H9 (cell line): ENCODE results near the gene GABPB2. TPM values are rescaled to one million over a fixed set of nuclear protein-coding genes. Genes with fewer than 3 reads are reported as not detected.

ENCODE experiments used
- DNase-seq: peaks from one replicate; pipeline ENCODE4 v3.0.0-alpha.2; 2017
- H2AFZ ChIP-seq: one replicate; pipeline ENCODE4 v1.6.1; 2013; ENCODE audit warnings: mild to moderate bottlenecking, low read length, control low read depth, moderate library complexity
- H2AK5ac ChIP-seq: 2 replicates; pipeline ENCODE4 v1.6.1; 2013; ENCODE audit warnings: low read length, control low read depth, mixed read lengths; ENCODE audit not compliant: insufficient read length
- H2BK120ac ChIP-seq: one replicate; pipeline ENCODE4 v1.6.1; 2013; ENCODE audit warnings: low read depth, mild to moderate bottlenecking, low read length, control low read depth, inconsistent platforms; ENCODE audit not compliant: poor library complexity, severe bottlenecking
- H2BK12ac ChIP-seq: 2 replicates; pipeline ENCODE4 v1.6.1; 2013; ENCODE audit warnings: low read length, control low read depth, mixed read lengths, low read depth; ENCODE audit not compliant: insufficient read length
- H2BK15ac ChIP-seq: 2 replicates; pipeline ENCODE4 v1.6.1; 2013; ENCODE audit warnings: low read depth, low read length, control low read depth
- H2BK20ac ChIP-seq: one replicate; pipeline ENCODE4 v1.6.1; 2013; ENCODE audit warnings: low read depth, mild to moderate bottlenecking, low read length, control low read depth, inconsistent platforms; ENCODE audit not compliant: poor library complexity, severe bottlenecking
- H2BK5ac ChIP-seq: 2 replicates; pipeline ENCODE4 v1.6.1; 2013; ENCODE audit warnings: low read length, control low read depth, mixed read lengths; ENCODE audit not compliant: insufficient read length
- H3K14ac ChIP-seq: 2 replicates; pipeline ENCODE4 v1.6.1; 2013; ENCODE audit warnings: low read length, control low read depth; ENCODE audit not compliant: insufficient read depth
- H3K18ac ChIP-seq: 2 replicates; pipeline ENCODE4 v1.6.1; 2013; ENCODE audit warnings: low read depth, mild to moderate bottlenecking, mixed read lengths, low read length, control low read depth; ENCODE audit not compliant: insufficient read length
- H3K23ac ChIP-seq: 2 replicates; pipeline ENCODE4 v1.6.1; 2013; ENCODE audit warnings: low read length, control low read depth, mixed read lengths, low read depth; ENCODE audit not compliant: insufficient read length
- H3K23me2 ChIP-seq: 2 replicates; pipeline ENCODE4 v1.6.1; 2013; ENCODE audit warnings: low read depth, mild to moderate bottlenecking, mixed read lengths, low read length, control low read depth; ENCODE audit not compliant: insufficient read length, poor library complexity, severe bottlenecking
- H3K27ac ChIP-seq: 2 replicates; pipeline ENCODE4 v1.5.1; 2013; ENCODE audit warnings: low read length, control low read depth, mixed read lengths, low read depth; ENCODE audit not compliant: insufficient read length
- H3K27me3 ChIP-seq: 2 replicates; pipeline ENCODE4 v1.6.1; 2013; ENCODE audit warnings: low read length, control low read depth, inconsistent platforms; ENCODE audit not compliant: insufficient read depth
- H3K4ac ChIP-seq: 2 replicates; pipeline ENCODE4 v1.6.1; 2013; ENCODE audit warnings: low read depth, mild to moderate bottlenecking, control low read depth, inconsistent platforms, low read length, moderate library complexity
- H3K4me1 ChIP-seq: 2 replicates; pipeline ENCODE4 v1.6.1; 2013; ENCODE audit warnings: low read length, control low read depth, inconsistent platforms; ENCODE audit not compliant: insufficient read depth
- H3K4me2 ChIP-seq: 2 replicates; pipeline ENCODE4 v1.6.1; 2013; ENCODE audit warnings: low read length, control low read depth, mixed read lengths; ENCODE audit not compliant: insufficient read length, insufficient read depth
- H3K56ac ChIP-seq: 2 replicates; pipeline ENCODE4 v1.6.1; 2013; ENCODE audit warnings: low read depth, mild to moderate bottlenecking, mixed read lengths, low read length, control low read depth; ENCODE audit not compliant: insufficient read length
- H3K79me1 ChIP-seq: 2 replicates; pipeline ENCODE4 v1.6.1; 2013; ENCODE audit warnings: low read depth, mild to moderate bottlenecking, moderate library complexity, low read length, control low read depth, inconsistent platforms; ENCODE audit not compliant: insufficient read depth, poor library complexity, severe bottlenecking
- H3K79me2 ChIP-seq: 2 replicates; pipeline ENCODE4 v1.6.1; 2013; ENCODE audit warnings: low read length, control low read depth, inconsistent platforms; ENCODE audit not compliant: insufficient read depth
- H3K9ac ChIP-seq: 2 replicates; pipeline ENCODE4 v1.6.1; 2013; ENCODE audit warnings: low read length, control low read depth, mixed read lengths; ENCODE audit not compliant: insufficient read length; ENCODE audit errors: extremely low read depth
- H3K9me3 ChIP-seq: one replicate; pipeline ENCODE4 v1.6.1; 2013; ENCODE audit warnings: low read depth, low read length, inconsistent platforms; ENCODE audit not compliant: control insufficient read depth
- H3T11ph ChIP-seq: one replicate; pipeline ENCODE4 v1.6.1; 2013; ENCODE audit warnings: mild to moderate bottlenecking, low read length, control low read depth, inconsistent platforms
- H4K20me1 ChIP-seq: one replicate; pipeline ENCODE4 v1.6.1; 2013; ENCODE audit not compliant: control insufficient read depth, insufficient read length, insufficient read depth
- H4K5ac ChIP-seq: 2 replicates; pipeline ENCODE4 v1.6.1; 2013; ENCODE audit warnings: low read depth, mild to moderate bottlenecking, mixed read lengths, low read length, control low read depth; ENCODE audit not compliant: insufficient read length
- H4K8ac ChIP-seq: replicated peaks from 2 replicates; pipeline ENCODE4 v1.6.1; 2013; ENCODE audit warnings: low read length, control low read depth, mixed read lengths, low read depth; ENCODE audit not compliant: insufficient read length
- H4K91ac ChIP-seq: 2 replicates; pipeline ENCODE4 v1.6.1; 2013; ENCODE audit warnings: low read depth, mild to moderate bottlenecking, moderate library complexity, mixed read lengths, low read length, control low read depth; ENCODE audit not compliant: insufficient read length
- H3K27ac Mint-ChIP-seq, 3 experiments: 2 replicates in 2 of 3; 3 replicates in 1 of 3; pipeline ENCODE4 v1.8.0; 2020 to 2021; ENCODE audit warnings: mixed read lengths in 3 of 3, mild to moderate bottlenecking in 1 of 3, moderate library complexity in 1 of 3
- H3K27me3 Mint-ChIP-seq: 2 replicates; pipeline ENCODE4 v1.8.0; 2021; ENCODE audit warnings: low read depth, mild to moderate bottlenecking, moderate library complexity, mixed read lengths
- H3K36me3 Mint-ChIP-seq, 3 experiments: 2 replicates in 2 of 3; 3 replicates in 1 of 3; pipeline ENCODE4 v1.8.0; 2020 to 2021; ENCODE audit warnings: low read depth in 3 of 3, mixed read lengths in 3 of 3; ENCODE audit not compliant: insufficient read depth in 1 of 3
- H3K4me1 Mint-ChIP-seq, 2 experiments: 2 replicates each; pipeline ENCODE4 v1.8.0; 2020; ENCODE audit warnings: mixed read lengths in 2 of 2
- H3K4me3 Mint-ChIP-seq, 2 experiments: 2 replicates in 1 of 2; 3 replicates in 1 of 2; pipeline ENCODE4 v1.8.0; 2020 to 2021; ENCODE audit warnings: mild to moderate bottlenecking in 2 of 2, mixed read lengths in 2 of 2, moderate library complexity in 1 of 2
- H3K9me3 Mint-ChIP-seq, 2 experiments: 2 replicates in 1 of 2; 3 replicates in 1 of 2; pipeline ENCODE4 v1.8.0; 2020; ENCODE audit warnings: mild to moderate bottlenecking in 2 of 2, mixed read lengths in 2 of 2, moderate library complexity in 1 of 2
- CTCF ChIP-seq: fragments of 200-600 bp; sonication (generic); conservative IDR thresholded peaks from 3 replicates; pipeline ENCODE4 v1.8.0; 2021; ENCODE audit warnings: antibody characterized with exemption, mild to moderate bottlenecking
- WGBS: extraction: QIAGEN DNeasy Blood & Tissue Kit; methylation state at CpG from one replicate; pipeline ENCODE4 v1.1.7; 2013; ENCODE audit warnings: missing lambda C conversion rate, low lambda C conversion rate, mixed read lengths; ENCODE audit not compliant: insufficient read length; ENCODE audit errors: extremely low coverage; 5-methylcytosine and 5-hydroxymethylcytosine counted together
- total RNA-seq: library from RNA; stranded (reverse); gene quantifications from 2 replicates; pipeline ENCODE4 v1.2.1, GENCODE V29; 2021

GABPB2 gene
- total RNA-seq, 1 experiment from 2014 or later: 4.1 TPM

- H3K36me3 Mint-ChIP-seq: peaks cover 13 to 25% (median 14%) of the 10 kb centered on the region in 3 experiments
- no peak within 1 kb of the TSS for H3K56ac ChIP-seq
- H2BK15ac ChIP-seq: no peak within 1 kb of the TSS; the same call in 1 of the 2 replicates
- H3K9me3 ChIP-seq: no peaks in the 10 kb centered on the region
- no peaks in the 10 kb centered on the region for H3K9me3 Mint-ChIP-seq
- no peak within 1 kb of the TSS for H3K14ac ChIP-seq
- H4K8ac ChIP-seq: no peak within 1 kb of the TSS
- no peak within 1 kb of the TSS for H3K27ac ChIP-seq
- no peak for TF ChIP-seq CTCF
- H3K4me2 ChIP-seq: no peak within 1 kb of the TSS
- H3K4ac ChIP-seq: no peak within 1 kb of the TSS
- no peak within 1 kb of the TSS for H3K9ac ChIP-seq
- H3K4me1 Mint-ChIP-seq: peaks cover 17 to 21% of the 10 kb centered on the region in 2 experiments
- no CpG with 5 or more reads among the region's 2 CpGs for WGBS
- H2AFZ ChIP-seq: no peak within 1 kb of the TSS
- no peaks in the 10 kb centered on the region for H3K79me2 ChIP-seq
- no peaks in the 10 kb centered on the region; the same call in 1 of the 2 replicates for H3K4me1 ChIP-seq
- no peak within 1 kb of the TSS for H3K23ac ChIP-seq
- H2BK5ac ChIP-seq: no peak within 1 kb of the TSS
- H2AK5ac ChIP-seq: no peak within 1 kb of the TSS
- DNase-seq: no peak
- no peaks in the 10 kb centered on the region; the same call in 1 of the 2 replicates for H3K27me3 Mint-ChIP-seq
- H3K79me1 ChIP-seq: no peaks in the 10 kb centered on the region
- no peak within 1 kb of the TSS for H4K91ac ChIP-seq
- H4K5ac ChIP-seq: no peak within 1 kb of the TSS
- H2BK20ac ChIP-seq: no peak within 1 kb of the TSS
- peak within 1 kb of the TSS; percentile 38 to 90 (median 80); a peak in 5 of 7 replicates for H3K27ac Mint-ChIP-seq
- no peak within 1 kb of the TSS for H3K18ac ChIP-seq
- H4K20me1 ChIP-seq: no peaks in the 10 kb centered on the region
- H3T11ph ChIP-seq: no peak within 1 kb of the TSS
- no peaks in the 10 kb centered on the region for H3K23me2 ChIP-seq
- no peak within 1 kb of the TSS for H2BK120ac ChIP-seq
- no peaks in the 10 kb centered on the region for H3K27me3 ChIP-seq
- H3K4me3 Mint-ChIP-seq: peak within 1 kb of the TSS in 1 of 2 experiments; percentile 16; a peak in 2 of 5 replicates
- H2BK12ac ChIP-seq: no peak within 1 kb of the TSS
Observed at GRCh38 chr1:151036356-151036755, 34.2 kb upstream of the GABPB2 start, which contains the start of gene BNIPL. Gene BNIPL (plus strand): TSS chr1:151036586. CDS start chr1:151036726, 140 bp downstream.
